CD8-positive, alpha-beta memory T cell (primary cell): ENCODE data around the gene PKN3. TPM values are rescaled to one million over a fixed set of nuclear protein-coding genes. Genes with fewer than 3 reads are reported as not detected.

Experiments
- CTCF ChIA-PET: fragments of 350-600 bp; sonication (Branson Sonifier 250); formaldehyde crosslinking; loops from one replicate; lab custom pipeline; 2021; ENCODE audit warnings: antibody characterized with exemption; lab: Charles Lee
- POLR2A ChIA-PET: fragments of 350-600 bp; sonication (Branson Sonifier 250); formaldehyde crosslinking; loops from one replicate; lab custom pipeline; 2021; ENCODE audit warnings: antibody characterized with exemption; lab: Charles Lee
- DNase-seq, 5 donors: peaks; one replicate each; pipeline versions ENCODE4 v3.0.0 to v3.0.0-alpha.2; 2020 to 2022; ENCODE audit warnings: mixed read lengths in 1 of 5
- H3K27ac ChIP-seq: one replicate; pipeline ENCODE4 v1.7.0; 2013; ENCODE audit warnings: low read depth, mild to moderate bottlenecking, low read length, moderate library complexity
- H3K27me3 ChIP-seq: 2 replicates; pipeline ENCODE4 v1.7.0; 2013; ENCODE audit warnings: low read length, mild to moderate bottlenecking; ENCODE audit not compliant: insufficient read depth, poor library complexity, severe bottlenecking
- H3K36me3 ChIP-seq: 2 replicates; pipeline ENCODE4 v1.7.0; 2013; ENCODE audit warnings: mild to moderate bottlenecking, low read length, moderate library complexity; ENCODE audit not compliant: insufficient read depth
- H3K4me1 ChIP-seq: 2 replicates; pipeline ENCODE4 v1.7.0; 2013; ENCODE audit warnings: mild to moderate bottlenecking, low read length, moderate library complexity; ENCODE audit not compliant: insufficient read depth
- H3K4me3 ChIP-seq: 2 replicates; pipeline ENCODE4 v1.7.0; 2013; ENCODE audit warnings: mild to moderate bottlenecking, low read length
- H3K9me3 ChIP-seq: 2 replicates; pipeline ENCODE4 v1.7.0; 2013; ENCODE audit warnings: mild to moderate bottlenecking, low read length
- H3K27ac Mint-ChIP-seq, 8 donors: one replicate each; pipeline ENCODE4 v1.8.0; 2020 to 2021; ENCODE audit warnings: mixed read lengths in 8 of 8, mild to moderate bottlenecking in 6 of 8, inconsistent platforms in 3 of 8, moderate library complexity in 3 of 8
- H3K27me3 Mint-ChIP-seq, 2 donors: one replicate each; pipeline ENCODE4 v1.8.0; 2020 to 2021; ENCODE audit warnings: mixed read lengths in 2 of 2, mild to moderate bottlenecking in 1 of 2, moderate library complexity in 1 of 2
- H3K36me3 Mint-ChIP-seq, 3 donors: one replicate each; pipeline ENCODE4 v1.8.0; 2020 to 2021; ENCODE audit warnings: mixed read lengths in 3 of 3, inconsistent platforms in 1 of 3, mild to moderate bottlenecking in 1 of 3
- H3K4me1 Mint-ChIP-seq, 3 donors: one replicate each; pipeline ENCODE4 v1.8.0; 2020 to 2021; ENCODE audit warnings: mixed read lengths in 3 of 3, inconsistent platforms in 1 of 3, mild to moderate bottlenecking in 1 of 3
- H3K4me3 Mint-ChIP-seq, 7 donors: one replicate each; pipeline ENCODE4 v1.8.0; 2020 to 2021; ENCODE audit warnings: mixed read lengths in 7 of 7, mild to moderate bottlenecking in 6 of 7, moderate library complexity in 4 of 7, inconsistent platforms in 2 of 7
- H3K9me3 Mint-ChIP-seq, 5 donors: one replicate each; pipeline ENCODE4 v1.8.0; 2020 to 2022; ENCODE audit warnings: mixed read lengths in 5 of 5, mild to moderate bottlenecking in 3 of 5, moderate library complexity in 2 of 5, inconsistent platforms in 1 of 5
- polyA plus RNA-seq: library from polyadenylated mRNA; unstranded; fragments of 300-500 nt; fragmentation: Illumina TruSeq; gene quantifications from one replicate; pipeline ENCODE4 v1.2.3, GENCODE V29; 2021
- total RNA-seq, 2 experiments: library from RNA; stranded (reverse); gene quantifications; one replicate each; pipeline ENCODE4 v1.2.3, GENCODE V29; 2021

Gene PKN3
- total and polyA plus RNA-seq, 3 experiments from 2014 or later: 1.4 to 7.9 (median 7.5) TPM

GRCh38 chr9:128669786-128670185 lies 32.5 kb upstream of the PKN3 start:
- Histone ChIP-seq H3K36me3 (no peaks in the 10 kb centered on the region), H3K27me3 (no peaks in the 10 kb centered on the region), H3K4me3 (no peak overlapping the region), H3K9me3 (no peaks in the 10 kb centered on the region), H3K4me1 (no peaks in the 10 kb centered on the region), H3K27ac (no peak overlapping the region)
- H3K27ac Mint-ChIP-seq: no peak overlapping the region
- no peak overlapping the region for H3K4me3 Mint-ChIP-seq
- no peaks in the 10 kb centered on the region for H3K27me3 Mint-ChIP-seq
- no peaks in the 10 kb centered on the region for H3K36me3 Mint-ChIP-seq
- ChIA-PET CTCF (interaction anchor here (0.9 kb wide), 1 partner anchor 9 kb away, joined by 3 read pairs; no protein-coding TSS in a partner anchor), POLR2A (no interaction called here)
- no peaks in the 10 kb centered on the region for H3K4me1 Mint-ChIP-seq
- no peak for DNase-seq
- H3K9me3 Mint-ChIP-seq: no peaks in the 10 kb centered on the region

GRCh38 chr9:128675382-128675781 lies 26.9 kb upstream of the PKN3 start:
- Mint-ChIP-seq H3K27ac (no peak overlapping the region), H3K4me3 (no peak overlapping the region), H3K9me3 (no peaks in the 10 kb centered on the region), H3K27me3 (no peaks in the 10 kb centered on the region), H3K4me1 (no peaks in the 10 kb centered on the region), H3K36me3 (peaks cover 0 to 2% (median 0%) of the 10 kb centered on the region in 3 donors)
- CTCF ChIA-PET: no interaction called here
- Histone ChIP-seq H3K27me3 (no peaks in the 10 kb centered on the region), H3K4me1 (no peaks in the 10 kb centered on the region), H3K4me3 (no peak overlapping the region), H3K36me3 (no peaks in the 10 kb centered on the region), H3K9me3 (no peaks in the 10 kb centered on the region), H3K27ac (no peak overlapping the region)
- DNase-seq: no peak
- POLR2A ChIA-PET: interaction anchor here (0.5 kb wide), 1 partner anchor 361 kb away, joined by 3 read pairs; the partner anchor contains the start of gene MIGA2

GRCh38 chr9:128677794-128678193 lies 24.5 kb upstream of the PKN3 start:
- POLR2A ChIA-PET: no interaction called here

GRCh38 chr9:128683340-128684064 lies 18.8 kb upstream of the PKN3 start:
- ChIA-PET POLR2A (interaction anchor here (0.6 to 1.3 kb wide), 6 partner anchors 10 to 346 kb away, joined by 3 to 5 read pairs (median 4); partner anchors contain the start of gene ZDHHC12), CTCF (interaction anchor here (1.2 kb wide), 1 partner anchor 19 kb away, joined by 3 read pairs; the partner anchor contains the start of gene PKN3)
- Mint-ChIP-seq H3K27me3 (no peaks in the 10 kb centered on the region), H3K27ac (peak overlapping the region; percentile 93 to 99 (median 96)), H3K9me3 (no peaks in the 10 kb centered on the region), H3K36me3 (peaks cover 0 to 9% (median 0%) of the 10 kb centered on the region in 3 donors), H3K4me1 (peaks cover 42 to 60% (median 53%) of the 10 kb centered on the region in 3 donors), H3K4me3 (peak overlapping the region; percentile 92 to 98 (median 95))
- Histone ChIP-seq H3K9me3 (no peaks in the 10 kb centered on the region), H3K27ac (peak overlapping the region; percentile 8), H3K27me3 (no peaks in the 10 kb centered on the region), H3K36me3 (no peaks in the 10 kb centered on the region), H3K4me1 (peaks cover 51% of the 10 kb centered on the region), H3K4me3 (peak overlapping the region; percentile 81)
- peak in 4 of 5 donors; percentile 12 to 27 (median 17) for DNase-seq

More at GRCh38 chr9:128677794-128678193, 24.5 kb upstream of the PKN3 start:
- Mint-ChIP-seq H3K27me3 (no peaks in the 10 kb centered on the region), H3K4me3 (no peak overlapping the region), H3K9me3 (no peaks in the 10 kb centered on the region), H3K36me3 (peaks cover 0 to 4% (median 0%) of the 10 kb centered on the region in 3 donors), H3K4me1 (peaks cover 2 to 6% (median 5%) of the 10 kb centered on the region in 3 donors), H3K27ac (no peak overlapping the region)
- no peaks in the 10 kb centered on the region for H3K9me3 ChIP-seq
- no peak for DNase-seq
- CTCF ChIA-PET: interaction anchor here (0.7 to 1.0 kb wide), 2 partner anchors 25 to 107 kb away, joined by 3 read pairs; no protein-coding TSS in a partner anchor
- H3K4me1 ChIP-seq: peaks cover under 1% of the 10 kb centered on the region
- no peaks in the 10 kb centered on the region for H3K27me3 ChIP-seq
- H3K4me3 ChIP-seq: no peak overlapping the region
- no peaks in the 10 kb centered on the region for H3K36me3 ChIP-seq
- no peak overlapping the region for H3K27ac ChIP-seq

- peak overlapping the region; percentile 81 for H3K4me3 ChIP-seq
- Mint-ChIP-seq H3K36me3 (peaks cover 0 to 9% (median 0%) of the 10 kb centered on the region in 3 donors), H3K27ac (peak overlapping the region; percentile 93 to 99 (median 96)), H3K4me1 (peaks cover 42 to 60% (median 53%) of the 10 kb centered on the region in 3 donors), H3K9me3 (no peaks in the 10 kb centered on the region), H3K4me3 (peak overlapping the region; percentile 92 to 98 (median 95)), H3K27me3 (no peaks in the 10 kb centered on the region)
- H3K27me3 ChIP-seq: no peaks in the 10 kb centered on the region
- H3K27ac ChIP-seq: peak overlapping the region; percentile 8
- DNase-seq: no peak
- no peaks in the 10 kb centered on the region for H3K36me3 ChIP-seq
- H3K4me1 ChIP-seq: peaks cover 52% of the 10 kb centered on the region
- ChIA-PET POLR2A (interaction anchor here (0.5 to 1.3 kb wide), 6 partner anchors 9 to 87 kb away, joined by 3 to 6 read pairs (median 4); partner anchors contain the start of gene ZDHHC12), CTCF (interaction anchor here (0.8 to 1.2 kb wide), 3 partner anchors 18 to 26 kb away, joined by 3 to 6 read pairs (median 3); partner anchors contain the start of gene PKN3)
- no peaks in the 10 kb centered on the region for H3K9me3 ChIP-seq
Observed at GRCh38 chr9:128684065-128684324, 18.3 kb upstream of the PKN3 start.

GRCh38 chr9:128684325-128685199 lies 17.7 kb upstream of the PKN3 start:
- Histone ChIP-seq H3K27ac (peak overlapping the region; percentile 8), H3K4me3 (peak overlapping the region; percentile 81), H3K36me3 (no peaks in the 10 kb centered on the region), H3K9me3 (no peaks in the 10 kb centered on the region), H3K27me3 (no peaks in the 10 kb centered on the region), H3K4me1 (peaks cover 52% of the 10 kb centered on the region)
- peaks cover 0 to 9% (median 0%) of the 10 kb centered on the region in 3 donors for H3K36me3 Mint-ChIP-seq
- peak overlapping the region; percentile 92 to 98 (median 95) for H3K4me3 Mint-ChIP-seq
- no peaks in the 10 kb centered on the region for H3K27me3 Mint-ChIP-seq
- peak; percentile 65 to 82 (median 69) for DNase-seq
- ChIA-PET POLR2A (interaction anchor here (0.5 to 1.3 kb wide), 6 partner anchors 9 to 86 kb away, joined by 3 to 6 read pairs (median 4); partner anchors contain the start of gene ZDHHC12), CTCF (interaction anchor here (0.8 to 1.3 kb wide), 5 partner anchors 8 to 38 kb away, joined by 3 to 6 read pairs (median 3); partner anchors contain the start of gene PKN3)
- H3K9me3 Mint-ChIP-seq: no peaks in the 10 kb centered on the region
- peaks cover 42 to 60% (median 53%) of the 10 kb centered on the region in 3 donors for H3K4me1 Mint-ChIP-seq
- H3K27ac Mint-ChIP-seq: peak overlapping the region; percentile 93 to 99 (median 96)

- peak overlapping the region; percentile 93 to 99 (median 96) for H3K27ac Mint-ChIP-seq
- H3K36me3 Mint-ChIP-seq: peaks cover 0 to 15% (median 0%) of the 10 kb centered on the region in 3 donors
- H3K27me3 Mint-ChIP-seq: no peaks in the 10 kb centered on the region
- CTCF ChIA-PET: interaction anchor here (0.8 to 1.3 kb wide), 2 partner anchors 9 to 40 kb away, joined by 3 read pairs; no protein-coding TSS in a partner anchor
- H3K9me3 Mint-ChIP-seq: no peaks in the 10 kb centered on the region
- H3K9me3 ChIP-seq: no peaks in the 10 kb centered on the region
- H3K27me3 ChIP-seq: no peaks in the 10 kb centered on the region
- DNase-seq: peak; percentile 18 to 62 (median 36)
- H3K4me3 ChIP-seq: peak overlapping the region; percentile 81
- peaks cover 55% of the 10 kb centered on the region for H3K4me1 ChIP-seq
- no peaks in the 10 kb centered on the region for H3K36me3 ChIP-seq
- peaks cover 47 to 67% (median 59%) of the 10 kb centered on the region in 3 donors for H3K4me1 Mint-ChIP-seq
- H3K27ac ChIP-seq: peak overlapping the region; percentile 74
- POLR2A ChIA-PET: no interaction called here
- peak overlapping the region; percentile 92 to 98 (median 95) for H3K4me3 Mint-ChIP-seq
Observed at GRCh38 chr9:128685636-128686489, 16.4 kb upstream of the PKN3 start.
